Measurements from ENCODE around the gene NOL7. TPM values are rescaled to one million over a fixed set of nuclear protein-coding genes. Genes with fewer than 3 reads are reported as not detected.

NOL7 gene
- total RNA-seq, 1 experiment from 2014 or later, result 102 TPM

GRCh38 chr6:13663986-13664385 lies 48.9 kb downstream of the NOL7 start:
- Histone ChIP-seq H3K27ac (ENCODE audit: low read depth, low read length, poor library complexity, severe bottlenecking) (no peak overlapping the region), H3K4me3 (ENCODE audit: low read depth, low read length, poor library complexity, severe bottlenecking) (no peak overlapping the region), H3K9me3 (ENCODE audit: low read depth, low read length, poor library complexity, severe bottlenecking) (peaks cover 5% of the 10 kb centered on the region), H3K4me1 (ENCODE audit: insufficient read depth, low read length, poor library complexity, severe bottlenecking) (no peaks in the 10 kb centered on the region), H3K36me3 (ENCODE audit: insufficient read depth, low read length, poor library complexity, severe bottlenecking) (no peaks in the 10 kb centered on the region), H3K27me3 (replicated peaks; ENCODE audit: insufficient read depth, low read depth, low read length, poor library complexity) (no peaks in the 10 kb centered on the region)
- intact Hi-C loops (cut with micrococcal nuclease; ENCODE audit: unreplicated experiment), result no loop called here
- no peak for DNase-seq (ENCODE audit: low spot score)
- no peak for TF ChIP-seq CTCF (conservative IDR thresholded peaks at IDR 0.05; ENCODE audit: low read depth, low read length)
- TF ChIP-seq EZH2 (IDR thresholded peaks at IDR 0.05; ENCODE audit: borderline replicate concordance, low read depth, low read length, poor library complexity, severe bottlenecking), result no peak
- no TSS peak for BruUV-seq (replicated peaks)
- ChIA-PET POLR2A (ENCODE audit: low non-redundant PET) (no interaction called here), CTCF (no interaction called here)

- H3K4me1 ChIP-seq (ENCODE audit: insufficient read depth, low read length, poor library complexity, severe bottlenecking), result no peaks in the 10 kb centered on the region
- POLR2A ChIA-PET (ENCODE audit: low non-redundant PET), result no interaction called here
- TF ChIP-seq EZH2 (IDR thresholded peaks at IDR 0.05; ENCODE audit: borderline replicate concordance, low read depth, low read length, poor library complexity, severe bottlenecking), result no peak
- TF ChIP-seq CTCF (conservative IDR thresholded peaks at IDR 0.05; ENCODE audit: low read depth, low read length), result no peak
- no peaks in the 10 kb centered on the region for H3K36me3 ChIP-seq (ENCODE audit: insufficient read depth, low read length, poor library complexity, severe bottlenecking)
- no peak for DNase-seq (ENCODE audit: low spot score)
- H3K27ac ChIP-seq (ENCODE audit: low read depth, low read length, poor library complexity, severe bottlenecking), result no peak overlapping the region
- CTCF ChIA-PET, result no interaction called here
- H3K9me3 ChIP-seq (ENCODE audit: low read depth, low read length, poor library complexity, severe bottlenecking), result peaks cover 14% of the 10 kb centered on the region
- BruUV-seq (replicated peaks), result no TSS peak
- intact Hi-C loops (cut with micrococcal nuclease; ENCODE audit: unreplicated experiment), result no loop called here
- H3K27me3 ChIP-seq (replicated peaks; ENCODE audit: insufficient read depth, low read depth, low read length, poor library complexity), result no peaks in the 10 kb centered on the region
- H3K4me3 ChIP-seq (ENCODE audit: low read depth, low read length, poor library complexity, severe bottlenecking), result no peak overlapping the region
Observed at GRCh38 chr6:13664703-13665352, 49.7 kb downstream of the NOL7 start.

- Histone ChIP-seq H3K9me3 (ENCODE audit: low read depth, low read length, poor library complexity, severe bottlenecking) (peaks cover 16% of the 10 kb centered on the region), H3K4me1 (ENCODE audit: insufficient read depth, low read length, poor library complexity, severe bottlenecking) (no peaks in the 10 kb centered on the region), H3K27ac (ENCODE audit: low read depth, low read length, poor library complexity, severe bottlenecking) (no peak overlapping the region), H3K4me3 (ENCODE audit: low read depth, low read length, poor library complexity, severe bottlenecking) (no peak overlapping the region), H3K27me3 (replicated peaks; ENCODE audit: insufficient read depth, low read depth, low read length, poor library complexity) (no peaks in the 10 kb centered on the region), H3K36me3 (ENCODE audit: insufficient read depth, low read length, poor library complexity, severe bottlenecking) (no peaks in the 10 kb centered on the region)
- ChIA-PET POLR2A (ENCODE audit: low non-redundant PET) (no interaction called here), CTCF (no interaction called here)
- peak; percentile 9 for DNase-seq (ENCODE audit: low spot score)
- no TSS peak for BruUV-seq (replicated peaks)
- intact Hi-C loops (cut with micrococcal nuclease; ENCODE audit: unreplicated experiment), result no loop called here
- TF ChIP-seq EZH2 (IDR thresholded peaks at IDR 0.05; ENCODE audit: borderline replicate concordance, low read depth, low read length, poor library complexity, severe bottlenecking) (no peak), CTCF (conservative IDR thresholded peaks at IDR 0.05; ENCODE audit: low read depth, low read length) (no peak)
Observed at GRCh38 chr6:13666194-13667105, 51.3 kb downstream of the NOL7 start.

Data from A673 (cell line).